GM18511 (cell line): ENCODE results near the gene CYP4F2.
"Not testable (repeated sequence)": the region's sequence is repeated elsewhere in the genome, so short reads cannot be mapped to it uniquely, and the experiment has no call there.

Experiments
- ATAC-seq: cut with Tn5 transposase; IDR thresholded peaks from one replicate; pipeline ENCODE4 v1.9.1; 2021; ENCODE audit warnings: mild to moderate bottlenecking, moderate library complexity; ENCODE audit not compliant: unreplicated experiment

Gene CYP4F2, protein sequence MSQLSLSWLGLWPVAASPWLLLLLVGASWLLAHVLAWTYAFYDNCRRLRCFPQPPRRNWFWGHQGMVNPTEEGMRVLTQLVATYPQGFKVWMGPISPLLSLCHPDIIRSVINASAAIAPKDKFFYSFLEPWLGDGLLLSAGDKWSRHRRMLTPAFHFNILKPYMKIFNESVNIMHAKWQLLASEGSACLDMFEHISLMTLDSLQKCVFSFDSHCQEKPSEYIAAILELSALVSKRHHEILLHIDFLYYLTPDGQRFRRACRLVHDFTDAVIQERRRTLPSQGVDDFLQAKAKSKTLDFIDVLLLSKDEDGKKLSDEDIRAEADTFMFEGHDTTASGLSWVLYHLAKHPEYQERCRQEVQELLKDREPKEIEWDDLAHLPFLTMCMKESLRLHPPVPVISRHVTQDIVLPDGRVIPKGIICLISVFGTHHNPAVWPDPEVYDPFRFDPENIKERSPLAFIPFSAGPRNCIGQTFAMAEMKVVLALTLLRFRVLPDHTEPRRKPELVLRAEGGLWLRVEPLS

GRCh38 chr19:15897738-15898276, at the start of gene CYP4F2:
CYP4F2 (minus strand) TSS chr19:15898074; CDS start chr19:15897611, 463 bp downstream.
- no peak for ATAC-seq

DNA sequence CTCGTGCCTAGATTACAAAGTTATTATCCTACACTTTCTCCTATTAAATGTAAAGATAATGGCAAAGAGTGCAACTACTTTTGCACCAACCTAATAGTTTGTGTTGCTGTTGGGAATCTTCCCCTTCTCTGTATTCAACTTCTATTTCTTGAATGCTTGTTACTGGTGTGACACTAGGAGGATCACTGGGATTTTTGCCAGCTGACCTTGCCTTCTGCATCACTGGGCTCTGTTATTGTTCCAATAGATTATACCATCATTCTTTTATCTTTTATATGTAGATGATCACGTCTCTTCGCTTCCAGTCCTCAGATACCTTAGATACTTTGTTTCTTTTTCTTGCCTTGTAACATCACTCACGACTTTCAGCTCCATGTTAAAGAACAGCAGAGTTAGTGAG, 47.4 kb upstream of the CYP4F2 start:
- no peak for ATAC-seq

GRCh38 chr19:15944401-15944800, 46.5 kb upstream of the CYP4F2 start:
- ATAC-seq: no peak

GRCh38 chr19:15937771-15938170, 39.9 kb upstream of the CYP4F2 start:
- no peak for ATAC-seq

- no peak for ATAC-seq
These were observed 39.1 kb upstream of the CYP4F2 start for GRCh38 chr19:15936950-15937349.

GRCh38 chr19:15936173-15936572, 38.3 kb upstream of the CYP4F2 start:
- no peak for ATAC-seq

- no peak for ATAC-seq
These were observed 37.4 kb upstream of the CYP4F2 start for GRCh38 chr19:15935167-15935702.

GRCh38 chr19:15934332-15935078, 36.6 kb upstream of the CYP4F2 start, which contains the start of gene CYP4F11:
CYP4F11 (minus strand) TSS chr19:15934529; CDS start chr19:15934408, 121 bp downstream.
- ATAC-seq: no peak

DNA sequence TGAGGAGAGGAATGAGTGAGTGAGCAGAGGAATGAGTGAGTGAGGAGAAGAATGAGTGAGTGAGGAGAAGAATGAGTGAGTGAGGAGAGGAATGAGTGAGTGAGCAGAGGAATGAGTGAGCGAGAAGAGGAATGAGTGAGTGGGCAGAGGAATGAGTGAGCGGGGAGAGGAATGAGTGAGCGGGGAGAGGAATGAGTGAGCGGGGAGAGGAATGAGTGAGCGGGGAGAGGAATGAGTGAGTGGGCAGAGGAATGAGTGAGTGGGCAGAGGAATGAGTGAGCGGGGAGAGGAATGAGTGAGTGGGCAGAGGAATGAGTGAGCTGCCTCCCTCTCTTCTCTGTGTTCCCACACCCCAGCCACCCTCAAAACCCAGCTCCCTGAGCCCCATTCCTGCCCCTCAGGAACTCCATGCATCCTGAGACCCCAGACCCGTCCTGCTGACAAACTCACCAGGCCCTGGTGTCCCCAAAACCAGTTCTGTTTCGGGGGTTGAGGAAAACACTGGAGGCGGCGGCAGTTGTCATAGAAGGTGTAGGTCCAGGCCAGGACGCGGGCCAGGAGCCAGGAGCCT, 36.0 kb upstream of the CYP4F2 start:
- not testable (repeated sequence) for ATAC-seq

GRCh38 chr19:15928321-15928720, 30.4 kb upstream of the CYP4F2 start:
- no peak for ATAC-seq

DNA sequence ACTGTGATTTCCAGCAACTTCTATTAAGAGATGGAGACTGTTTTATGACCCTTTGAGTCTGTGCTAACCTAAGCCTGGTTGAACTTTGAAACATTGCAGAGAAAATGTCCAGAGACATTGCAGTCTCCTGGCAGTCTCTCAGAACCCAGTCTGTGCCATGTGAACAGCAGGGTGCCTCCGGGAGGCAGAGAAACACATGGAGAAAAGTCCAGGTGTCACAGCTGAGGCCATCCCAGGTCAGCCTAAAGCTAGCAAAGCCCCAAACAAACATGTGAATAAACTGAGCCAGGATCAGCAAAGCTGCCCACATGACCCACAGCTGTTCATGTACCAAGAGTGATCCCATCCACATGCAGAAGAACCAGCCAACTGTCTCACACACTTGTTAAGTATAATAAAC, 28.6 kb upstream of the CYP4F2 start:
- ATAC-seq: no peak

DNA sequence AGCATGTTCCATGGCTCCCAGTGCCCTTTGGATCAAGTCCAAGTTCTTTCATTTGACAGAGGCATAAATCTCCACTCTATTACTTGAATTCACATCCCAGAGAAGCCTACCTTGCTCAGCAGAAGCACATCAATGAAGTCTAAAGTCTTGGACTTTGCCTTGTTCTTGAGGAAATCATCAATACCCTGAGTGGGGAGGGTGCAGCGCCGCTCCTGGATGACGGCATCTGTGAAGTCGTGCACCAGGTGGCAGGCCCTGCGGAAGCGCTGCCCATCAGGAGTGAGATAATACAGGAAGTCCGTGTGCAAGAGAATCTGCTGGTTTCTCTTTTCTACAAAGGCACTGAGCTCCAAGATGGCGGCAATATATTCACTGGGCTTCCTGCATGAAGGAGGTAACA, 25.8 kb upstream of the CYP4F2 start:
- ATAC-seq: no peak

GRCh38 chr19:15922021-15922420, 24.1 kb upstream of the CYP4F2 start:
- no peak for ATAC-seq

- ATAC-seq: no peak
These were observed 21.4 kb upstream of the CYP4F2 start for GRCh38 chr19:15919243-15919642.

DNA sequence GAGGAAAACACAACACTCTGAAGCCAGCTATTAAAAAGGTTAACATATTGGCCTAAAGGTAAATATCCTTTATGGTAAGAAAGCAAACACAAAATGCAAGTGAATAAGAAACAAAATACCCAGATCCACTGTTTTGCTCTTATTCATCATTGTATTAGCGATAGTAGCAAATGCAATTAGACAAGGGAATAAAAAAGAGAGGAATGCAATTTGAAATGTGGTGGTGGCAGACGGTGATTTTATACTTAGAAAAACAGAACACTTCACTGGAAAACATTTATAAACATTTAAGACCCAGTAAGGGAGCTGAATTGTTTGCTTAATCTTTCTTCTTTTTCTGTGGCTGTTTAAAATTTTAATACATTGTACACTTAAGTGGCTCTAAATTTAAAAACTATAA, 17.2 kb upstream of the CYP4F2 start:
- ATAC-seq: no peak

GRCh38 chr19:15913830-15914229, 16.0 kb upstream of the CYP4F2 start:
- no peak for ATAC-seq

GRCh38 chr19:15913384-15913783, 15.5 kb upstream of the CYP4F2 start:
- ATAC-seq: no peak

DNA sequence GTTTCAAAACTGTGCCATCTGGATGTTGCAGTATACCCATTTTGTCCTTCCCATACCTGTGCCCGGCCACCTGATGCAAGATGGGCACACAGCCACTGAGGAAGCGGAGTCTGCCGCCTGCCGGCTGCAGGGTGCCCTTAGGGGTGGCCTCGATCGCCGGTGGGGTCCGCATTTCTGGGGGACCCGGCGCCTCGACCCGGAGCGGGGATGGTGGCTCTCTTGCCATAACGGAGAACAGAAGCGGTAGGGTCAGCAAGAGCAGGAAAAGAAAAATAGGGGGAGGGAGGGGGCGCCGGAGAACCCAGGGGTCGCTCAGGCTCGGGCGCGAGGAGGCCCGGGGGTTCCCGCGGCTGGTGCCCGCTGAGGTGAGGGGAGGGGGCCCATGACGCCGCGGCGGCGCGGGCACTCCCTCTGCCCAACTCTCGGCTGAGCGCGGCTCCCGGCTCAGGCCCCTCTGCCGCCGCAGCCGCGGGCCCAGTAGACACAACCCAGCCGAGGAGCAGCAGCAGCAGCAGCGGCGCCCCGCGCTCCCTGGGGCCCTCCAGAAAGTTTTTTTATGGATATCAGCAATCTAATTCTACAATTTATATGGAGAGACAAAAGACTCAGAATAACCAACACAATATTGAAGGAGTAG, 13.8 kb upstream of the CYP4F2 start:
- ATAC-seq: no peak

DNA sequence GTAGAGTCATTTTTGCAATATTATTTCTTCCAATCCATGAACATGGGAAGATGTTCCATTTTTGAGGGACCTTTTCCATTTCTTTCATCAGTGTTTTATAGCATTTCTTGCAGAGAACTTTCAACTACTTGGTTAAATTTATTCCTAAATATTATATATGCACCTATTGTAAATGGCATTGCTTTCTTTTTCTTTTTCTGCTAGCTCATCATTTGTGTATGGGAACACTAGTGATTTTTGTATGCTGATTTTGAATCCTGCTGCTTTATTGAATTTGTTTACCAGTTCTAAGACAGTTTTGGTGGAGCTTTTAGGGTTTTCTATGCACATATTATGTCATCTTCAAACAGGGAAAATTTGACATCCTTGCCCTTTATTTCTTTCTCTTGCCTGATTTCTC, 7.2 kb upstream of the CYP4F2 start:
- ATAC-seq: no peak

DNA sequence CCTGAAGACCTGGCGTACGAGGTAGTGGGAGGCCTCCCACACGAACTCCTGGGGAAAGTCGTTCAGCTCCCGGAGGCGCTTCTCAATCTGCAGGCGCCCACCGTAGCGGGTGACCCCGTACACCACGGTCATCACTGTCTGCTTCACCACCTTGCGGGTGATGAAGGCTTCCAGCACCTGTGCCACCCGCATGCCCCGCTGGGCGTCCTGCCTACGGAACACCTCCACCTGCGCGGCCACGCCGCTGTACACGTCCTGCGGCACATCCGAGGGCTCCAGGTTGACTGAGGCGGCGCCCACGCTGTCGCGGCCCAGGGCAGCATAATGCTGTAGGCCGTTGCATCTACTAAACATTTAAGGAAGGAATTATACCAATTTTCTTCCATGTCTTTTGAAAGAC, 5.0 kb upstream of the CYP4F2 start:
- not testable (repeated sequence) for ATAC-seq
